K562 (cell line): ENCODE results near the gene SAXO1. TPM values are rescaled to one million over a fixed set of nuclear protein-coding genes. Genes with fewer than 3 reads are reported as not detected.

Source experiments
- ATAC-seq: fragments of 200-7000 bp; cut with Tn5 transposase; 3 replicates; pipeline ENCODE4 v1.9.1; 2020; ENCODE audit warnings: moderate library complexity
- BruUV-seq: library from RNA; stranded (reverse); fragments of 400-500 nt; replicated peaks from 2 replicates; lab custom pipeline; 2021; lab: Mats Ljungman, UMichigan
- CTCF ChIA-PET: fragments of 300-600 bp; formaldehyde crosslinking; extraction: SDS; loops from one replicate; lab custom pipeline; 2021; ENCODE audit warnings: low intra/inter-chr PET ratio; lab: Yijun Ruan, JAX
- POLR2A ChIA-PET: fragments of 300-600, 350-650 bp; sonication (Branson Sonifier 250); formaldehyde crosslinking; extraction: SDS; loops from one replicate; lab custom pipeline; 2021; ENCODE audit warnings: antibody characterized with exemption, inconsistent platforms; lab: Yijun Ruan, JAX
- DNase-seq, 4 experiments: peaks; one replicate each; pipeline versions ENCODE4 v3.0.0 to v3.0.0-alpha.2; 2011 to 2018; ENCODE audit warnings: low spot score in 3 of 4, mixed read lengths in 3 of 4; ENCODE audit errors: extremely low read depth in 1 of 4
- FAIRE-seq: peaks from 2 replicates; lab custom pipeline; 2011; peaks lifted over from hg19 to GRCh38; lab: Jason Lieb, UNC
- H2AFZ ChIP-seq: 2 replicates; pipeline ENCODE4 v1.6.0; 2011; ENCODE audit warnings: low read depth, low read length, control low read depth, inconsistent platforms
- H3K27ac ChIP-seq: fragments of 200-600 bp; 3 replicates; pipeline ENCODE4 v1.8.0; 2011; ENCODE audit warnings: low read depth, mild to moderate bottlenecking, control low read depth, inconsistent platforms, low read length, moderate library complexity, mixed read lengths; ENCODE audit errors: extremely low read depth
- H3K27me3 ChIP-seq, 2 experiments: fragments of 300-600 bp in 1 of 2; 2 replicates in 1 of 2; 3 replicates in 1 of 2; pipeline versions ENCODE4 v1.6.0 to v1.8.0; 2011; ENCODE audit warnings: inconsistent platforms in 2 of 2, low read length in 2 of 2, mild to moderate bottlenecking in 1 of 2, mixed read lengths in 1 of 2, moderate library complexity in 1 of 2; ENCODE audit not compliant: control insufficient read depth in 2 of 2, insufficient read depth in 2 of 2
- H3K36me3 ChIP-seq: fragments of 300-600 bp; 3 replicates; pipeline ENCODE4 v1.8.0; 2011; ENCODE audit warnings: mild to moderate bottlenecking, low read length, inconsistent platforms; ENCODE audit not compliant: control insufficient read depth, insufficient read depth
- H3K4me1 ChIP-seq, 2 experiments: fragments of 200-600 bp in 1 of 2; replicated peaks in 1 of 2; 2 replicates in 1 of 2; 3 replicates in 1 of 2; pipeline versions ENCODE4 v1.5.1 to v1.8.0; 2011; ENCODE audit warnings: inconsistent platforms in 2 of 2, low read length in 2 of 2, mild to moderate bottlenecking in 1 of 2, mixed read lengths in 1 of 2, moderate library complexity in 1 of 2; ENCODE audit not compliant: control insufficient read depth in 2 of 2, insufficient read depth in 2 of 2
- H3K4me2 ChIP-seq: 2 replicates; pipeline ENCODE4 v1.6.1; 2011; ENCODE audit warnings: low read length, control low read depth, inconsistent platforms, mixed read lengths; ENCODE audit not compliant: insufficient read depth
- H3K4me3 ChIP-seq: fragments of 200-600 bp; sonication (generic), shearing (Covaris generic); 2 replicates; pipeline ENCODE4 v1.5.1; 2016; ENCODE audit warnings: control low read depth, inconsistent platforms
- H3K79me2 ChIP-seq: fragments of 200-600 bp; 3 replicates; pipeline ENCODE4 v1.8.0; 2011; ENCODE audit warnings: low read length, inconsistent platforms; ENCODE audit not compliant: control insufficient read depth, insufficient read depth
- H3K9ac ChIP-seq, 2 experiments: 2 replicates each; pipeline versions ENCODE4 v1.6.0 to v1.6.1; 2011; ENCODE audit warnings: low read depth in 2 of 2, low read length in 2 of 2, control low read depth in 1 of 2, inconsistent platforms in 1 of 2, mild to moderate bottlenecking in 1 of 2, mixed read lengths in 1 of 2; ENCODE audit not compliant: insufficient read depth in 1 of 2
- H3K9me1 ChIP-seq: one replicate; pipeline ENCODE4 v1.6.0; 2011; ENCODE audit warnings: inconsistent platforms, mild to moderate bottlenecking, low read length, moderate library complexity; ENCODE audit not compliant: control insufficient read depth, insufficient read depth
- H3K9me3 ChIP-seq: replicated peaks from 2 replicates; pipeline ENCODE4 v1.5.1; 2011; ENCODE audit warnings: low read depth, low read length, inconsistent platforms; ENCODE audit not compliant: control insufficient read depth, insufficient read depth
- H4K20me1 ChIP-seq: replicated peaks from 2 replicates; pipeline ENCODE4 v1.6.1; 2011; ENCODE audit warnings: low read length, inconsistent platforms, mixed read lengths; ENCODE audit not compliant: control insufficient read depth, insufficient read depth
- ARID2 ChIP-seq: fragments of 450-650 bp; IDR thresholded peaks from 2 replicates; pipeline ENCODE4 v1.6.1; 2017; ENCODE audit warnings: antibody characterized with exemption, mild to moderate bottlenecking
- BMI1 ChIP-seq: fragments of 150-350 bp; IDR thresholded peaks from 2 replicates; pipeline ENCODE4 v1.6.1; 2014; ENCODE audit warnings: low read length
- BRD4 ChIP-seq: fragments of 200-600 bp; sonication (generic); IDR thresholded peaks from 2 replicates; pipeline ENCODE4 v1.6.1; 2017; ENCODE audit warnings: inconsistent platforms
- HDAC2 ChIP-seq: fragments of 450-650 bp; IDR thresholded peaks from 2 replicates; pipeline ENCODE4 v1.6.1; 2016; ENCODE audit warnings: mild to moderate bottlenecking
- MLLT1 ChIP-seq, 2 experiments: fragments of 450-650 bp; IDR thresholded peaks; 2 replicates each; pipeline ENCODE4 v1.6.1; 2016
- SETDB1 ChIP-seq: IDR thresholded peaks from one replicate; pipeline ENCODE4 v1.6.1; 2012; ENCODE audit warnings: low read length, control low read depth, inconsistent platforms
- SREBF2 ChIP-seq: sonication (generic); formaldehyde crosslinking; IDR thresholded peaks from 2 replicates; pipeline ENCODE4 v1.4.0; 2020; ENCODE audit warnings: mild to moderate bottlenecking, missing genetic modification reagents
- WHSC1 ChIP-seq: IDR thresholded peaks from one replicate; pipeline ENCODE4 v1.6.1; 2012; ENCODE audit warnings: low read length, control low read depth, inconsistent platforms
- ZBTB17 ChIP-seq: fragments of 450-650 bp; formaldehyde crosslinking; IDR thresholded peaks from 2 replicates; pipeline ENCODE4 v1.4.0; 2020; ENCODE audit warnings: mild to moderate bottlenecking
- ZKSCAN3 ChIP-seq: fragments of 250-450 bp; sonication (Bioruptor Pico); IDR thresholded peaks from 2 replicates; pipeline ENCODE4 v1.4.0; 2020
- ZNF639 ChIP-seq, 2 experiments: fragments of 200-800 bp in 1 of 2; sonication (Bioruptor generic) in 1 of 2; sonication (generic) in 1 of 2; formaldehyde crosslinking in 1 of 2; IDR thresholded peaks in 1 of 2; conservative IDR thresholded peaks in 1 of 2; 2 replicates each; pipeline versions ENCODE4 v1.5.0 to v1.6.1; 2016 to 2020; ENCODE audit warnings: missing compliant biosample characterization in 1 of 2, missing genetic modification characterization in 1 of 2, missing genetic modification reagents in 1 of 2
- WGBS: fragments of 100-300 bp; shearing (Covaris generic); methylation state at CpG from one replicate; pipeline ENCODE4 v1.1.6; 2016; ENCODE audit warnings: low coverage, mixed read lengths; ENCODE audit not compliant: insufficient coverage; ENCODE audit errors: missing lambda C conversion rate; 5-methylcytosine and 5-hydroxymethylcytosine counted together
- in situ Hi-C: fragments of 300-500 bp; cut with MboI; formaldehyde crosslinking; loops from 4 replicates; pipeline ENCODE4 v1.15.0; 2018; ENCODE audit warnings: inconsistent platforms, mixed read lengths
- intact Hi-C: fragments of 100-400 bp; cut with micrococcal nuclease; formaldehyde crosslinking; loops from 2 replicates; pipeline ENCODE4 v1.14.2; 2022
- polyA plus RNA-seq, 8 experiments: library from polyadenylated mRNA; depleted of rRNA in 4 of 8; stranded (reverse) in 5 of 8; unstranded in 3 of 8; fragments of >200 nt; fragmentation: Nextera tagmentation in 2 of 8; fragmentation: Illumina TruSeq in 1 of 8; extraction: Ambion mirVana in 2 of 8; extraction: Trizol in 1 of 8; gene quantifications; 2 replicates each; pipeline versions ENCODE4 v1.2.1 to v1.2.3, GENCODE V29; 2011 to 2014; ENCODE audit warnings: inconsistent platforms in 1 of 8, missing spikeins in 1 of 8
- total RNA-seq, 7 experiments: library from RNA; depleted of rRNA in 6 of 7; stranded (reverse); fragments of >200 nt in 6 of 7; fragmentation: Illumina TruSeq in 2 of 7; extraction: Trizol in 2 of 7; gene quantifications; 2 replicates each; pipeline versions ENCODE4 v1.2.1 to v1.2.3, GENCODE V29; 2011 to 2021; ENCODE audit warnings: low replicate concordance in 1 of 7

Gene SAXO1
- total and polyA plus RNA-seq, 9 of the 15 experiments (the other 6 are each of a cell fraction or from before 2014, with no cell fraction given), result 0.04 TPM; not detected in 8

- FAIRE-seq (no peak), DNase-seq (no peak), ATAC-seq (no peak)
- Histone ChIP-seq H3K27ac (no peak overlapping the region), H3K4me1 (no peaks in the 10 kb centered on the region; a peak in 1 of 5 replicates), H3K4me3 (no peak overlapping the region), H3K9me3 (no peaks in the 10 kb centered on the region), H4K20me1 (no peaks in the 10 kb centered on the region), H3K9ac (no peak overlapping the region), H3K9me1 (no peaks in the 10 kb centered on the region), H3K4me2 (no peak overlapping the region), H3K27me3 (no peaks in the 10 kb centered on the region; a peak in 2 of 5 replicates), H3K79me2 (no peaks in the 10 kb centered on the region), H3K36me3 (no peaks in the 10 kb centered on the region), H2AFZ (no peak overlapping the region)
- in situ Hi-C loops (no loop called here), intact Hi-C loops (no loop called here)
- POLR2A ChIA-PET, result no interaction called here
- no TSS peak for BruUV-seq
- under 1% methylated on average over 11 of the region's 11 CpGs for WGBS
- CTCF ChIA-PET, result no interaction called here
- TF ChIP-seq ZBTB17 (no peak), SETDB1 (no peak), BMI1 (no peak), BRD4 (no peak), WHSC1 (no peak), ZNF639 (CRISPR knock-in tag; conservative IDR thresholded peaks at IDR 0.05 in 1 of 2, IDR thresholded peaks at IDR 0.05 in 1 of 2) (no peak), HDAC2 (no peak), MLLT1 (IDR thresholded peaks at IDR 0.05) (no peak), ARID2 (no peak), SREBF2 (CRISPR knock-in tag) (no peak), ZKSCAN3 (no peak)
These were observed 127.8 kb downstream of the SAXO1 start for GRCh38 chr9:18905028-18905882.
